Osteoblast (primary cell): ENCODE measurements around the gene BHLHA15. TPM values are rescaled to one million over a fixed set of nuclear protein-coding genes. Genes with fewer than 3 reads are reported as not detected.

ENCODE experiments used
- DNase-seq: peaks from one replicate; pipeline ENCODE4 v3.0.0; 2011; ENCODE audit warnings: low spot score, mixed read lengths; ENCODE audit not compliant: insufficient read length; ENCODE audit errors: missing footprints
- H2AFZ ChIP-seq: 2 replicates; pipeline ENCODE4 v1.6.0; 2011; ENCODE audit warnings: mild to moderate bottlenecking, low read length
- H3K27ac ChIP-seq: 2 replicates; pipeline ENCODE4 v1.5.1; 2011; ENCODE audit warnings: mild to moderate bottlenecking, low read depth, low read length, moderate library complexity
- H3K27me3 ChIP-seq: 2 replicates; pipeline ENCODE4 v1.6.0; 2012; ENCODE audit warnings: mild to moderate bottlenecking, control low read depth, inconsistent platforms, low read length, moderate library complexity; ENCODE audit not compliant: insufficient read depth
- H3K36me3 ChIP-seq: 2 replicates; pipeline ENCODE4 v1.5.1; 2011; ENCODE audit warnings: mild to moderate bottlenecking, low read length, control low read depth, moderate library complexity; ENCODE audit not compliant: insufficient read depth
- H3K4me1 ChIP-seq: 2 replicates; pipeline ENCODE4 v1.5.1; 2011; ENCODE audit warnings: mild to moderate bottlenecking, low read length, control low read depth, moderate library complexity; ENCODE audit not compliant: insufficient read depth
- H3K4me2 ChIP-seq: 2 replicates; pipeline ENCODE4 v1.6.0; 2011; ENCODE audit warnings: mild to moderate bottlenecking, low read length; ENCODE audit not compliant: insufficient read depth
- H3K4me3 ChIP-seq: fragments of 200-600 bp; sonication (generic); 3 replicates; pipeline ENCODE4 v1.5.1; 2012; ENCODE audit warnings: mild to moderate bottlenecking, low read length, inconsistent platforms; ENCODE audit not compliant: insufficient read depth
- H3K79me2 ChIP-seq: 2 replicates; pipeline ENCODE4 v1.6.0; 2012; ENCODE audit warnings: mild to moderate bottlenecking, low read length, control low read depth, inconsistent platforms; ENCODE audit not compliant: insufficient read depth
- H3K9me3 ChIP-seq: 2 replicates; pipeline ENCODE4 v1.5.1; 2011; ENCODE audit warnings: low read depth, low read length, control low read depth
- H4K20me1 ChIP-seq: 2 replicates; pipeline ENCODE4 v1.6.0; 2012; ENCODE audit warnings: mild to moderate bottlenecking, low read length, control low read depth; ENCODE audit not compliant: insufficient read depth
- total RNA-seq: library from RNA; depleted of rRNA; stranded (reverse); fragments of >200 nt; gene quantifications from 2 replicates; pipeline ENCODE4 v1.2.3, GENCODE V29; 2012
- TF ChIP-seq, protein P1 (sequence below): IDR thresholded peaks from 2 replicates; pipeline ENCODE4 v1.5.1; 2011; ENCODE audit warnings: mild to moderate bottlenecking, low read depth, low read length, moderate library complexity; ENCODE audit errors: extremely low read depth

BHLHA15 gene
- total RNA-seq, 1 donor: not detected

DNA sequence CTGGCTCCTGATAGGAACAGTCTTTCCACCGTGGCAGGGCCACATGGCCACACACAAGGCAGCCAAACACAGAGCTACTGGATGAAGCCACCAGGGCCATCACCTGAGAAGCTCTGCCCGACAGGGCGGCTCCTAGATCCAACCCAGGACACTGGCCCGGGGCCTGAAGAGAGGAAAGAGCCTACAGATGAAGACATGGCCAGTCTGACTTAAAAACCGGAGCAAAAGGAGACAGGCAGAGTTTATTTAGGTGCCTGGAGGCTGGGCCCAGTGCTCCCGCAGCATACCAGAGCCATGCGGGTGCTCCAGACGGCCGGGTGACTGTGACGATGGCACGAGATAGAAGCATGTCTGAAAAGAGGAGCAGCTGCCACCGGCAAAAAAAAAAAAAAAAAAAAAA, 36.9 kb downstream of the BHLHA15 start:
- DNase-seq: peak; percentile 43
- no peak overlapping the region for H3K4me3 ChIP-seq
- H3K4me1 ChIP-seq: peaks cover 14% of the 10 kb centered on the region
- no peaks in the 10 kb centered on the region for H3K9me3 ChIP-seq
- no peak overlapping the region for H3K27ac ChIP-seq
- TF ChIP-seq, protein P1, sequence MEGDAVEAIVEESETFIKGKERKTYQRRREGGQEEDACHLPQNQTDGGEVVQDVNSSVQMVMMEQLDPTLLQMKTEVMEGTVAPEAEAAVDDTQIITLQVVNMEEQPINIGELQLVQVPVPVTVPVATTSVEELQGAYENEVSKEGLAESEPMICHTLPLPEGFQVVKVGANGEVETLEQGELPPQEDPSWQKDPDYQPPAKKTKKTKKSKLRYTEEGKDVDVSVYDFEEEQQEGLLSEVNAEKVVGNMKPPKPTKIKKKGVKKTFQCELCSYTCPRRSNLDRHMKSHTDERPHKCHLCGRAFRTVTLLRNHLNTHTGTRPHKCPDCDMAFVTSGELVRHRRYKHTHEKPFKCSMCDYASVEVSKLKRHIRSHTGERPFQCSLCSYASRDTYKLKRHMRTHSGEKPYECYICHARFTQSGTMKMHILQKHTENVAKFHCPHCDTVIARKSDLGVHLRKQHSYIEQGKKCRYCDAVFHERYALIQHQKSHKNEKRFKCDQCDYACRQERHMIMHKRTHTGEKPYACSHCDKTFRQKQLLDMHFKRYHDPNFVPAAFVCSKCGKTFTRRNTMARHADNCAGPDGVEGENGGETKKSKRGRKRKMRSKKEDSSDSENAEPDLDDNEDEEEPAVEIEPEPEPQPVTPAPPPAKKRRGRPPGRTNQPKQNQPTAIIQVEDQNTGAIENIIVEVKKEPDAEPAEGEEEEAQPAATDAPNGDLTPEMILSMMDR: no peak
- no peaks in the 10 kb centered on the region for H4K20me1 ChIP-seq
- H3K27me3 ChIP-seq: no peaks in the 10 kb centered on the region
- peaks cover 5% of the 10 kb centered on the region for H3K36me3 ChIP-seq
- peaks cover 29% of the 10 kb centered on the region for H3K79me2 ChIP-seq
- H3K4me2 ChIP-seq: no peak overlapping the region
- H2AFZ ChIP-seq: no peak overlapping the region

DNA sequence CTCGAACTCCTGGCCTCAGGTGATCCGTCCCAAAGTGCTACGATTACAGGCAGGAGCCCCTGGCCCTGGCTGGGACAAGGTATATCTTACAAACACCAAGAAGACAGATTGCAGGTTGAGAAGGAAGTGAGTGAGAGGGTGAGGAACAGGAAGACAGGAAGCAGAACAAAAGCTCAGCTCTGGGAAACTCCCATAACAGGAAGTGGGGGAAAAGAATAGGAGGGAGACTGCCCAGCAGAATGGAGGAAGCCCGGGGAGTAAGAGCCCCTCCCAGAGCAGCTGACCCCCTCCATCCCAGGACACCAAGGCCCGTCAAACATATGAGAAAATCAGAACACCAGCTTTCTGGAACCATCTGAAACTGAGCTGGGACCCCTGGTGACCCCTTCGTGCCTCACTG, 37.9 kb downstream of the BHLHA15 start:
- Histone ChIP-seq H3K4me3 (no peak overlapping the region), H3K36me3 (peaks cover 5% of the 10 kb centered on the region), H3K9me3 (no peaks in the 10 kb centered on the region), H2AFZ (no peak overlapping the region), H4K20me1 (no peaks in the 10 kb centered on the region), H3K4me1 (peaks cover 16% of the 10 kb centered on the region), H3K79me2 (peaks cover 36% of the 10 kb centered on the region), H3K27me3 (no peaks in the 10 kb centered on the region), H3K4me2 (no peak overlapping the region), H3K27ac (no peak overlapping the region)
- peak; percentile 79 for DNase-seq
- TF ChIP-seq, protein P1: no peak

DNA sequence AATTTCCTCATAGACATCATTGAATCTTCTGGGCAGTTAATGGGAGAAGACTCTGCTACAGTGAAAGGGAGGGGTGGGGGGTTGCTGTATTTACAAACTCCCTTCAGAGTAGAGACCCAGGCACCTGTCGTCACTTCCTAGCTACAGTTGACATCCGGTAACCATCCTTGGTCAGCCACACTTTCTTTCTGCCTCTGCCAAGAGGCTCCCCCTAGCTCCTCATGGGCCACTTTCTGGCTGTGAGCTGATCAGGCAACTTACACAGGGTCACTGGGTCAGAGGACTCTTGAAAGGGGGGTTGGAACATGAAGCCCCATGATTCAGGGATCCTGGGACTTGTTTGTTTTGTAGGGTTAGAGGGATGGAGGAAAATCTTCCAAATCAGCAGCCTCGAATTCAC, 39.5 kb downstream of the BHLHA15 start:
- peaks cover 16% of the 10 kb centered on the region for H3K4me1 ChIP-seq
- DNase-seq: peak; percentile 55
- peak overlapping the region; percentile 97 for H3K4me2 ChIP-seq
- no peak overlapping the region for H2AFZ ChIP-seq
- no peaks in the 10 kb centered on the region for H4K20me1 ChIP-seq
- TF ChIP-seq, protein P1: no peak
- H3K4me3 ChIP-seq: no peak overlapping the region
- H3K27ac ChIP-seq: no peak overlapping the region
- H3K27me3 ChIP-seq: no peaks in the 10 kb centered on the region
- peaks cover 46% of the 10 kb centered on the region for H3K79me2 ChIP-seq
- H3K36me3 ChIP-seq: peaks cover 5% of the 10 kb centered on the region
- H3K9me3 ChIP-seq: no peaks in the 10 kb centered on the region

DNA sequence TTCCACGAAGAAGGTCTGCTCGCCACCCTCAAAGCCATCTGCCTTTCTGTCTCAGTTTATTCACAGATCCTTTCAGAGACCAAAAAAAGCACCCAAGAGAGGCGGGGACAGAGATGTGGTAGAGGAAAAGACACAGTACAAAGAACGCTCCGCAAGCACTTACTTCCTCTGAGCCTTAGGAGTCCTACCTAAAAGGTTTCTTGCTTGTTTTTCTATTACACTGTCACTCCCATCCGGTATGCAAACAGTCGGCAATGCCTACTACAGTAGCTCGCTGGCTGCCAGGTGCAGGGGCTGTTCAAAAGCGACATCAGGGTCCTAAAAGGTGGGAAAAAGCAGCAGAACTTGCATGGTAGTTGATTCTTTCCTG, 40.0 kb downstream of the BHLHA15 start:
- no peaks in the 10 kb centered on the region for H4K20me1 ChIP-seq
- TF ChIP-seq, protein P1: no peak
- H3K79me2 ChIP-seq: peaks cover 47% of the 10 kb centered on the region
- DNase-seq: peak; percentile 14
- peak overlapping the region; percentile 95 for H3K4me3 ChIP-seq
- H3K27ac ChIP-seq: peak overlapping the region; percentile 57
- H3K4me2 ChIP-seq: peak overlapping the region; percentile 97
- H3K36me3 ChIP-seq: peaks cover 5% of the 10 kb centered on the region
- no peaks in the 10 kb centered on the region for H3K27me3 ChIP-seq
- H2AFZ ChIP-seq: peak overlapping the region; percentile 94
- H3K9me3 ChIP-seq: no peaks in the 10 kb centered on the region
- H3K4me1 ChIP-seq: peaks cover 16% of the 10 kb centered on the region
